Activated CD8-positive, alpha-beta memory T cell treated with anti-CD3 and anti-CD28 coated beads, Interleukin-2, amount 50 U/mL, for 1 hour (primary cell): ENCODE data around the gene GGT7.
A peak's percentile ranks its signal among the peaks of the same experiment; 100 is the strongest.
"Not testable (repeated sequence)": the region's sequence is repeated elsewhere in the genome, so short reads cannot be mapped to it uniquely, and the experiment has no call there.

Source experiments
- DNase-seq: peaks from one replicate; pipeline ENCODE4 v3.0.0-alpha.2; 2020; ENCODE audit errors: extremely low read depth

Gene GGT7

GRCh38 chr20:34883087-34883688, 10.5 kb upstream of the GGT7 start:
- no peak for DNase-seq

DNA sequence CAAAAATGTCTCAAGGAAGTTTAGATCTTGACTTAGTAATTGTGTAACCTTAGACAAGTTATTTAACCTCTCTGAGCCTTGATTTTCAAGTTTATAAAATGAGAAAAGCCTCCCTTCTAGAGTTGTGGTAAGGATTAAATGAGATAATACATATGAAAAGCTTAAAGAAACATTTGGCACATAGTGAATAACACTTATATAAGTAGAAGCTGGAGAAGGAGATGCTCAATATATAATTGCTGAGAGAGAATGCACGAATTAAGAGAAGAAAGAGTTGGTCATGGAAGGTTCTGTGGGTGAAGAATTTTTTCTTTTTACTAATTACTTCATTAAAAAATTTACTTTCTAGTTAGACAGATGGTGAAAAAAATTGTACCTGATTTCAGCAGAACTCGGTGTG, 9.0 kb upstream of the GGT7 start:
- DNase-seq: no peak

- DNase-seq: not testable (repeated sequence)
Measured at GRCh38 chr20:34880971-34881370, 8.3 kb upstream of the GGT7 start.

- no peak for DNase-seq
Measured at GRCh38 chr20:34880215-34880850, 7.7 kb upstream of the GGT7 start.

- DNase-seq: no peak
Measured at GRCh38 chr20:34876406-34877282, 4.0 kb upstream of the GGT7 start, which contains the start of gene ACSS2. Gene ACSS2, plus strand, starts transcription at chr20:34876612. Its CDS starts 34 bp downstream, at chr20:34876646.

DNA sequence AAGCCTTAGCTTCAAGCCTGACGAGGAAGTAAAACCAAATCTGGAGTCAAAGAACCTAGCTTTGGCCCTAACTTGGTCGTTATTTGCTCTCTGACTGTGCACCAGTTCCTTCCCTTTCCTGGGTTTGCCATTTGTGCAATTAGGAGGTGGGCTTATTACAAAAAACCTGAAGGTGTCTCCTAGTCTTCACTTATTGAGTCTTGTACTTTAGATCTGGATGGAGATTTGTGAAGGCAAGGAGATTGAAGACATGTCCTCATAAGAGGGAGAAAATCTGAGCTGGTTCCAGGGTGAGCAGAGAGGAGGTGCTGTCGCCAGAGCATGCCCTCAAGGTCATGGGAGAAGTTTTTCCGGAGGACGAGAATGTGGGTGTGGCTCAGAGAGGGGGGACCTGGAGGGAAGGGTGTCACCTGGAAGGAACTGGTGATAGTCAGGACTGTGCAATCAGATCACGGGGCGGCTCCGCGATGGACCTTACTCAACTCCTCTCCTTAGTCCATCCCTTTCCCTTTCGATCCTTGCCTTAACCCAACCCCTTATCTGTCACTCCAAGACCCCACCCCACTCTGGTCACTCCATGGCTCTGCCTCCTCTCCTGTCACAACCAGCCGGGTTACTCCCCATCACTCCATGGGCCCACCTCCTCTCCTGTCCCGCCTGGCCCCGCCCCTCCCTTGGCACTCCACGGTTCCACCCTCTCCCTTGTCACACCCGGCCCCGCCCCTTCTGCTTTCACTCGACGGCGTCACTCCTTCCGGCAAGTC, 3.2 kb upstream of the GGT7 start:
- peak; percentile 72 for DNase-seq

GRCh38 chr20:34874094-34874654, 1.5 kb upstream of the GGT7 start:
- DNase-seq: no peak

- DNase-seq: no peak
Measured at GRCh38 chr20:34873583-34874093, 982 bp upstream of the GGT7 start.

- DNase-seq: no peak
Measured at GRCh38 chr20:34871966-34872621, 562 bp downstream of the GGT7 start.

DNA sequence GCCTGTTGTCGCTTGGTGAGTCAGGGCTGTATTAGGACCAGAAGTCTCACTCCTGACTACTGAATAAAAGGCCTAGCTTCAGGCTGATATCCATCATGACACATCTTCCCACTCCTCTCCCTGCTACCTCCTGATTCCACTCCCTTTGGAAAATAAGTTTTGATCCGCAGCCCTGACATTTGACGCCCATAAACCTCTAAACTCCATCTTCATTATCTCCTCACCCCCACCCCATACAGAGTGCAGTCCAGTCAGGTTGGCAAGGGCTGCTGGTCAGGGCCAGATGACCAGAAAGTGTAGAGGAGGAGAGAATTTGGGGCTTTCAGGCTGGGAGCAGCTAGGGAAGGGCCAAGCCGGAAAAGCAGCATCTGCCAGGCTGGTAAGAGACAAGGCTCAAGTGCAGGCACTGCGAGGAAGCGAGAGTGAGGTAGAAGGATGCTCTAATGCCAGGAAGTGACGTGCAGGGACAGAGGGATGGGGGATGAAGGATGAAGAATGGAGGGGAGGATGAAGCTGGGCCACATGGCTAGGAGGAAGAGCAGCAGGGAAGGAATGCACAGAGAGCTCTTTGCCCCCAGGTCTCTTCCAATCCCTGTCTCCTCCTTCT, 1.2 kb downstream of the GGT7 start:
- no peak for DNase-seq

DNA sequence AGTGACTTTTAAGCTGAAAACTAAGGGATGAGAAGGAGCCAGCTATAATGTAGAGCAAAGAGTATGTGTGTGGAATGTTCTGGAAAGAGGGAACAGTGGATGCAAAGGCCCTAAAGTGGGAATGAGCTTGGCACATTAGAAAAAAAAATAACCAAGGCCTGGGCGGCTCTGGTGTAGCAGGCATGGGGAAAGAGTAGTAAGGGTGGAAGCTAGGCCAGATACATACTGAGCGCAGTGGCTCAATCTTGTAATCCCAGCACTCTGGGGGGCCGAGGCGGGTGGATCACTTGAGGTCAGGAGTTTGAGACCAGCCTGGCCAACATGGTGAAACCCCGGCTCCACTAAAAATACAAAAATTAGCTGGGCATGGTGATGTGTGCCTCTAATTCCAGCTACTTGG, 8.4 kb downstream of the GGT7 start:
- DNase-seq: no peak

DNA sequence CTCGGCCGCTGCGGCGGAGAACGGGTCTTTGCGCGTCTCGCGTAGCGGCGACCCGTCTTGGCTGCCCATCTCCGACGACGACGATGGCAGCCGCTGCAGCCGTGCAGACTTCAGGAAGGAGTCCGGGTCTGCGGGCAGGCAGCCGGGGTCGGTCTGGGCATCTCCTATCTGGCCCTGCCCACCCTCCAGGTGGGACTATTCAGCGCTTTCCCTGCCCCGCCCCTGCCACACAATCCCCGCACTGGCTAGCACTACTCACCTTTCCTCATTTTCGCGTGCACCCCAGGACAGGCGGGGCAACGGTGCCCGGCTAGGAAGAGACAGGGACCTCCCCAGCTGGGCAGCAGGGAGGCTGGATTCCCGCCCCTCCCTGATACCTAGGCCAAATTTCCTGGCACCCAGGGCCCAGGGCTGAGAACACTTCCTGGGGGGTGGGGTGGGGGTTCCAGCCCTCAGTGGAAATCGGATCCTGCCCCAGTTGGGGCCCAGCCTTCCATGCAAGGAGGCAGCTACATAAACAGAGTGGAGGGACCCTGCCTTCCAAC, 9.2 kb downstream of the GGT7 start:
- no peak for DNase-seq

GRCh38 chr20:34862724-34863123, 9.9 kb downstream of the GGT7 start:
- DNase-seq: no peak

DNA sequence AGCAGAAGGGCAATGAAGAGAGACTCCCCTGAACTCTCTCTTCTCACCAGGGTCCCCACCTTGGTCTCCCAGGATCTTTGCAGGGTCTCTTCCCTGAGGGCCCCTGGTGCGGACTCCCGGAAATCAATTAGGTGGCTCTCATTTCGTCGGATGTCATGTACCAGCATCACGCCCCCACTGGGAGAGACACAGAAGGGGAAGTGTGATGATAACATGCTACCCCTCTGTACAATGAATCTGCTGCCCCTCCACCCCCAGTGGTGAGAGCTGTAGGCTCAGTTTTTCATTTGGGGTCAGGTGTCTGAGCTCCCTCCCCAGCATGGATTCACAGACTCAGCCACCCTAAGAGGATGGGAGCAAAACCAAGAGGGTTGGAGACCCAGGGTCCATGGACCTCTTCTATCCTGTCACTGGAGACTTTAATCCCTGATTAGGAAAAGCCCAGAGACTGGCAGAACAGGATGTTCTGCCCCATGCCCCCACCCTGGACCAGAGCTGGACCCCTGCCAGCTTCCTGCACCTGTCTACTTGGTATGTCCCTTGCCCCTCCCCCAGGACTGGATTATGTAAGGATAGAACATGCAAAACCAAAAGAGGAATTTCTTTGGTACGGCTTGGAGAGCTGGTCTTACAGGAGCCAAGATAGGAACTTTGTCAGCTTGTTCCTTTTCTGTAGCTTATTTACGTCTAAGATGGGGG, 11.1 kb downstream of the GGT7 start:
- no peak for DNase-seq

- no peak for DNase-seq
Measured at GRCh38 chr20:34859826-34860545, 12.7 kb downstream of the GGT7 start.

GRCh38 chr20:34859367-34859766, 13.3 kb downstream of the GGT7 start:
- no peak for DNase-seq

DNA sequence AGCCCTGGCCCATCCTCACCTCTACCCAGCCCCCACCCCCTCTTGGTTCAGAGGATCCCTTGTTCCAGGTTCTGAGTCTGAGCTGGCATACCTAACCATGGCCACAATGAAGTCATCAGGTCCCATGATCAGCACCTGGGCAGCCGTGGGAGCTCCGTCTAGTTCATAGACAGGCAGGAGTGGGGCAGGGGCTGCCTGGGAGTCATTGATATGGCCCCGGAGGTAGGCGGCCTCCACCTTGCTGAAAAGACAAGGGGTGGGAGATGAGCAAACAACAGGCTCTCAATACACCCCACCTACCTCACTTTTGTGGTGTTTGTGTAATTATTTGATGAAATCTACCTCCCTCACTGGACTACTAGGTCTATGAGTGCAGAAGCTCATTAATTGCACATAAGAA, 20.4 kb downstream of the GGT7 start:
- DNase-seq: no peak

- DNase-seq: no peak
Measured at GRCh38 chr20:34850969-34851368, 21.7 kb downstream of the GGT7 start.

- DNase-seq: no peak
Measured at GRCh38 chr20:34849778-34850177, 22.9 kb downstream of the GGT7 start.
